ENCODE results near the gene CDK6. TPM values are rescaled to one million over a fixed set of nuclear protein-coding genes. Genes with fewer than 3 reads are reported as not detected.
A peak's percentile ranks its signal among the peaks of the same experiment; 100 is the strongest.

The CDK6 gene
- total RNA-seq, 2 experiments from 2014 or later: 118 to 229 TPM

- Mint-ChIP-seq H3K27me3 (no peaks in the 10 kb centered on the region), H3K27ac (no peak overlapping the region), H3K4me1 (peaks cover 65% of the 10 kb centered on the region), H3K4me3 (no peak overlapping the region), H3K9me3 (ENCODE audit: low read depth) (peaks cover 11% of the 10 kb centered on the region), H3K36me3 (peaks cover 58% of the 10 kb centered on the region)
- CTCF ChIA-PET: interaction anchor here (1.2 kb wide), 1 partner anchor 17 kb away, joined by 3 read pairs; no protein-coding TSS in a partner anchor
- ATAC-seq: no peak
- no peak for DNase-seq
Observed at GRCh38 chr7:92739091-92739490, 97.3 kb downstream of the CDK6 start.

DNA sequence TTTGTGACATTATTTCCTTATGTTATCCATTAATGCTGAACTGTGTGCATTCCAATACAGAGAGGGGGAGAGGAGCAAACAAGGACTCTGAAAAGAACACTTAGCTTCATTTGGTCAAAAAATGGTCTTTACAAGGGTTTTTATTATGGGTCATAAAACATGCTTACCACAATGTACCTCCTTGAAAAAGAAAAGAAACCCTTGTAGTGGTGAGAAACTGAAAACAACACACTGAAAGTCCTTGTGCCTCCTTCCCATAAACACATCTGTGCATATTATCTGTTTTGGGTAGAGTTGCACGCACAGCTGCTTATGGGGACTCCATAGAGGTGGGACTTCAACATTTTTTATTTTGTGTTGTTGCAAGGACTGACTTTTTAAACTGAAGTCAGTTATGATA is 98.7 kb downstream of the CDK6 start:
- Mint-ChIP-seq H3K36me3 (peaks cover 54% of the 10 kb centered on the region), H3K27me3 (no peaks in the 10 kb centered on the region), H3K4me1 (peaks cover 60% of the 10 kb centered on the region), H3K9me3 (ENCODE audit: low read depth) (peaks cover 6% of the 10 kb centered on the region), H3K4me3 (no peak overlapping the region), H3K27ac (peak overlapping the region; percentile 56)
- ATAC-seq (no peak), DNase-seq (no peak)
- CTCF ChIA-PET: interaction anchor here (1.0 to 1.2 kb wide), 2 partner anchors 13 to 16 kb away, joined by 3 read pairs; no protein-coding TSS in a partner anchor

- ATAC-seq (no peak), DNase-seq (no peak)
- Mint-ChIP-seq H3K36me3 (peaks cover 58% of the 10 kb centered on the region), H3K27me3 (no peaks in the 10 kb centered on the region), H3K27ac (peak overlapping the region; percentile 58), H3K9me3 (ENCODE audit: low read depth) (peaks cover 6% of the 10 kb centered on the region), H3K4me1 (peaks cover 63% of the 10 kb centered on the region), H3K4me3 (no peak overlapping the region)
- CTCF ChIA-PET: no interaction called here
Observed at GRCh38 chr7:92736870-92737269, 99.5 kb downstream of the CDK6 start.

DNA sequence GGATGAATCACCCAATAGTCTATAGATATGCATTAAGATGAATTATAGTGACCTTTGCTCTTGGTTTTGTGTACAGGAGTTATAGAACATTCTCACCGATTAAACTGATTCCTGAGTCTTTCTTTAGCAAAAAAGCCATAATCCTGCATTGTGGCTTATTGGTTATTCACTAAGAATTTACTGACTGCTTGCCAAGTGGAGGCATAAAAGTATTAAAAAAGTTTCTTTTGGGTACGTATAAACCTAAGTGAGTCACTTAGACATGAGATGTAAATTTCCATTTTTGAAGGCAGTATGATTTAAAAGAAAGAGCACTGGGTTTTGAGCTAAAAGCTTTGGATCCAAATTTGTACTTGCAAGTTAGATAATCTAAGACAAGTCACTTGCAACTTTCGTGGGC is 100.7 kb downstream of the CDK6 start:
- ATAC-seq: no peak
- no peak for DNase-seq
- CTCF ChIA-PET: interaction anchor here (0.8 kb wide), 1 partner anchor 14 kb away, joined by 3 read pairs; no protein-coding TSS in a partner anchor
- H3K27me3 Mint-ChIP-seq: no peaks in the 10 kb centered on the region
- peaks cover 67% of the 10 kb centered on the region for H3K4me1 Mint-ChIP-seq
- H3K36me3 Mint-ChIP-seq: peaks cover 64% of the 10 kb centered on the region
- H3K9me3 Mint-ChIP-seq (ENCODE audit: low read depth): peaks cover 6% of the 10 kb centered on the region
- no peak overlapping the region for H3K27ac Mint-ChIP-seq
- no peak overlapping the region for H3K4me3 Mint-ChIP-seq

DNA sequence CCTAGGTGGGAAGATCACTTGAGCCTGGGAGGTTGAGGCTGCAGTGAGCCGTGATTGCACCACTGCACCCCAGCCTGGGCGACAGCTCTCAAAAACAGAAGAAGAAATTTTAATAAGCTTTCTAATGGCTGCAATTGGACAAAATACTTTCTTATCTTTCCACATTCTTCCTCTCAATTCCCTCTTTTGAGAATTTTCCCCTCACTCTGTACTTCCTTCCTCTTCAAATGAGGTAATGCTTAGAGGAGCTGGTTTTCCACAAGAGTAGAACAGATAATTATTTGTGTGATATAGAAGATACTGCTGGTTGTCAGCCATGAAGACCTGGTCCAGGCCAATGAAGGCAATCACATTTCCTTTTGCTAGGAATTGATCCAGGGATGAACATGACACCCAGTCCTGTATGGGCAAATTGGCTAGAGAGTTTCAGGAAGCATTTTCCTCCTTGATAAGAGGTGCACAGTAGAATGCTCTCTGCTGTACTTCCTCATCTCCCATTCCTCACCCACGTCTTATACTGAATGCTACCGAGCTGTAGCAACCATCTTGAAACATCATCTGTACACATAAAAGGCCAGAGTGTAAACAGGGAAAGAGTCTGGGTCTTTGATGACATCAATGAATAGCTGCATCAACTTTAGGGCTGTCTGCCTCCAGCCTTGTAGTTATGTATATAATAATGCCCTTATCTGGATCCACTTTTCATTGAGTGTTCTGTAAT is 103.9 kb downstream of the CDK6 start:
- ATAC-seq (no peak), DNase-seq (no peak)
- Mint-ChIP-seq H3K4me1 (peaks cover 53% of the 10 kb centered on the region), H3K9me3 (ENCODE audit: low read depth) (peaks cover 4% of the 10 kb centered on the region), H3K36me3 (peaks cover 53% of the 10 kb centered on the region), H3K4me3 (no peak overlapping the region), H3K27me3 (no peaks in the 10 kb centered on the region), H3K27ac (peak overlapping the region; percentile 55)
- CTCF ChIA-PET: interaction anchor here (1.0 to 1.6 kb wide), 4 partner anchors 10 to 100 kb away, joined by 3 to 5 read pairs (median 4); no protein-coding TSS in a partner anchor

DNA sequence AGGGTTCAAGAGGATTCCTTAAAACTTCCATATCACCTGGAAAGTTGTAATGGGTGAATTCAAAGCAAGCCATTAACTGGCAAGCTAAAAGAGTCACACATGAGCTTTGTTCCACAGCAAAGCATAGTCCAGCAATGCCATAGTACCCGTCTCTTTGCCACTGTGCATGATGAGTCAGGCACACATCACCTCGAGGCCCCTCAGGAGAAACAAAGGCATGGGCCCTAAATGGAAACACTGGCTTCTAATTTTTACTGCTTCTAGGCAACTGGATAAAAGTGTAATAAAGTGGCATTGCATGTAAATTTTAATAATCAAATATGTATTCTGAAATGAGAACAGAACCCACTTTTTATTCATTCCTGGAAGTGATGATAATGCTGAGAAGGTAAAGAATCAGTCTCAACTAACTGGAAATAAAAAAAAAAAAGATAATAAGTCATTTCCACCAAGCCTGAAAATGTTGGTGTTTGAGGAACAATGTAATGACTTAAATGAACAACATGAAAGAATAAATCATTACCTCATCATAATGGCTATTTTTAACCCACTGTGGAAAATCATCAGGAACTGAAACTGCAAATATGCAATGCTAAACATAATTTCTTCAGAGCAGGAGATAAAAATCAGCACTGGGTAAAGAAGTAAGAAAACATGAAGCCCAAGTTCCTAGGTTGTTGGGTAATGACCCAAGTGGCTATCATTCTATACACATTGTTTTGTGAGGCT is 104.9 kb downstream of the CDK6 start:
- Mint-ChIP-seq H3K27me3 (no peaks in the 10 kb centered on the region), H3K4me1 (peaks cover 51% of the 10 kb centered on the region), H3K4me3 (no peak overlapping the region), H3K27ac (peak overlapping the region; percentile 62), H3K9me3 (ENCODE audit: low read depth) (peaks cover 3% of the 10 kb centered on the region), H3K36me3 (peaks cover 49% of the 10 kb centered on the region)
- DNase-seq (no peak), ATAC-seq (peak; percentile 59)
- CTCF ChIA-PET: interaction anchor here (1.0 to 1.3 kb wide), 2 partner anchors 11 to 101 kb away, joined by 3 to 5 read pairs; no protein-coding TSS in a partner anchor

DNA sequence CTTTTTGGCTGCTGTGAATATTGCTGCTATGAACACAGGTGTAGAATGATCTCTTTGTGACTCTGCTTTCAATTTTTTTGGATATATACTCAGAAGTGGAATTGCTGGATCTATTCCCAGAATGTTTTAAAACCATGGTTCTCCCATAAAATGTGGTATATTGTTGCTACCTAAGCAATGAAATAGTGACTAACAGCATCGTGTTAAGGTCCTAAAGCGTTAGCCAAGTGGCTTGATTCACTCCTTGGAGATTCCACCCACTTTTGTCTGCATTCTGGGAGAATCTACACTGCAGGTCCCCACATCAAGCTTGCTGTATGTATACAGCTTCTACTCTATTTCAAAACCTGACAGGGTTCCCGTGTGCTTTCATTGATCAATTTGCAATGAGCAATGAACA is 105.6 kb downstream of the CDK6 start:
- peaks cover 49% of the 10 kb centered on the region for H3K36me3 Mint-ChIP-seq
- DNase-seq (no peak), ATAC-seq (no peak)
- no peaks in the 10 kb centered on the region for H3K27me3 Mint-ChIP-seq
- CTCF ChIA-PET: no interaction called here
- peak overlapping the region; percentile 62 for H3K27ac Mint-ChIP-seq
- H3K9me3 Mint-ChIP-seq (ENCODE audit: low read depth): no peaks in the 10 kb centered on the region
- peaks cover 47% of the 10 kb centered on the region for H3K4me1 Mint-ChIP-seq
- H3K4me3 Mint-ChIP-seq: no peak overlapping the region

GRCh38 chr7:92729751-92730150 is 106.6 kb downstream of the CDK6 start:
- ATAC-seq (no peak), DNase-seq (no peak)
- Mint-ChIP-seq H3K9me3 (ENCODE audit: low read depth) (no peaks in the 10 kb centered on the region), H3K4me3 (no peak overlapping the region), H3K36me3 (peaks cover 50% of the 10 kb centered on the region), H3K27ac (peak overlapping the region; percentile 46), H3K27me3 (no peaks in the 10 kb centered on the region), H3K4me1 (peaks cover 48% of the 10 kb centered on the region)
- CTCF ChIA-PET: no interaction called here

GRCh38 chr7:92729172-92729571 is 107.2 kb downstream of the CDK6 start:
- H3K9me3 Mint-ChIP-seq (ENCODE audit: low read depth): no peaks in the 10 kb centered on the region
- ATAC-seq (no peak), DNase-seq (no peak)
- no peaks in the 10 kb centered on the region for H3K27me3 Mint-ChIP-seq
- H3K4me3 Mint-ChIP-seq: no peak overlapping the region
- H3K27ac Mint-ChIP-seq: no peak overlapping the region
- CTCF ChIA-PET: interaction anchor here (0.5 kb wide), 1 partner anchor 94 kb away, joined by 6 read pairs; no protein-coding TSS in a partner anchor
- peaks cover 46% of the 10 kb centered on the region for H3K4me1 Mint-ChIP-seq
- peaks cover 49% of the 10 kb centered on the region for H3K36me3 Mint-ChIP-seq

GRCh38 chr7:92727755-92728154 is 108.6 kb downstream of the CDK6 start:
- Mint-ChIP-seq H3K27me3 (no peaks in the 10 kb centered on the region), H3K27ac (no peak overlapping the region), H3K9me3 (ENCODE audit: low read depth) (no peaks in the 10 kb centered on the region), H3K36me3 (peaks cover 51% of the 10 kb centered on the region), H3K4me3 (no peak overlapping the region), H3K4me1 (peaks cover 50% of the 10 kb centered on the region)
- no peak for DNase-seq
- CTCF ChIA-PET: no interaction called here
- no peak for ATAC-seq

- H3K4me1 Mint-ChIP-seq: peaks cover 40% of the 10 kb centered on the region
- ATAC-seq (no peak), DNase-seq (no peak)
- no peaks in the 10 kb centered on the region for H3K27me3 Mint-ChIP-seq
- H3K9me3 Mint-ChIP-seq (ENCODE audit: low read depth): no peaks in the 10 kb centered on the region
- H3K4me3 Mint-ChIP-seq: no peak overlapping the region
- CTCF ChIA-PET: no interaction called here
- H3K36me3 Mint-ChIP-seq: peaks cover 55% of the 10 kb centered on the region
- H3K27ac Mint-ChIP-seq: no peak overlapping the region
Observed at GRCh38 chr7:92725161-92725925, 111.0 kb downstream of the CDK6 start.

GRCh38 chr7:92723943-92724342 is 112.4 kb downstream of the CDK6 start:
- ATAC-seq (no peak), DNase-seq (no peak)
- Mint-ChIP-seq H3K27ac (no peak overlapping the region), H3K4me1 (peaks cover 42% of the 10 kb centered on the region), H3K4me3 (no peak overlapping the region), H3K9me3 (ENCODE audit: low read depth) (no peaks in the 10 kb centered on the region), H3K36me3 (peaks cover 58% of the 10 kb centered on the region), H3K27me3 (no peaks in the 10 kb centered on the region)
- CTCF ChIA-PET: interaction anchor here (0.6 to 1.4 kb wide), 2 partner anchors 14 to 594 kb away, joined by 3 read pairs; no protein-coding TSS in a partner anchor

DNA sequence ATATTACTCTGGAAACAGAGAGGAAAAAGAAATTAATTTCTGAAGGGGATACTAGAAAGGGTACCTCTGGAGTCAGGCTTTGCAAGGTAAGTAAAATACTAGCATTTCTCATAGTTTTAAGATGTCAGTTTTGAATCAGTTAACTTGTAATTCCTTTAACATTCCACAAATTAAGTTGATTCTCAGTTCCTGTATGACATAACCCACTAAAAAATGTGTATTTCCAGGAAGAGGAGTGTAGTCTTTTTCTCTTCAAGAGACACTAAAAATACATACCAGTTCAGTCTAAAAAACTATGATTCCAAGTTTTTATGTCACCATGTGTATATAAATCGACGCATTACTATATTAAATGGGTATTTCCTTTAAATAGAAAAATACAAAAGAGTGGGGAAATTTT is 113.2 kb downstream of the CDK6 start:
- ATAC-seq (no peak), DNase-seq (no peak)
- no peaks in the 10 kb centered on the region for H3K27me3 Mint-ChIP-seq
- H3K4me1 Mint-ChIP-seq: peaks cover 49% of the 10 kb centered on the region
- H3K36me3 Mint-ChIP-seq: peaks cover 61% of the 10 kb centered on the region
- H3K9me3 Mint-ChIP-seq (ENCODE audit: low read depth): no peaks in the 10 kb centered on the region
- CTCF ChIA-PET: no interaction called here
- H3K4me3 Mint-ChIP-seq: no peak overlapping the region
- no peak overlapping the region for H3K27ac Mint-ChIP-seq

All from activated CD8-positive, alpha-beta memory T cell treated with anti-CD3 and anti-CD28 coated beads, Interleukin-2, amount 10 ng/mL, durations not matched to agents 7 days and 5 days (primary cell).